ENCODE measurements around the gene MAGI1.

DNA sequence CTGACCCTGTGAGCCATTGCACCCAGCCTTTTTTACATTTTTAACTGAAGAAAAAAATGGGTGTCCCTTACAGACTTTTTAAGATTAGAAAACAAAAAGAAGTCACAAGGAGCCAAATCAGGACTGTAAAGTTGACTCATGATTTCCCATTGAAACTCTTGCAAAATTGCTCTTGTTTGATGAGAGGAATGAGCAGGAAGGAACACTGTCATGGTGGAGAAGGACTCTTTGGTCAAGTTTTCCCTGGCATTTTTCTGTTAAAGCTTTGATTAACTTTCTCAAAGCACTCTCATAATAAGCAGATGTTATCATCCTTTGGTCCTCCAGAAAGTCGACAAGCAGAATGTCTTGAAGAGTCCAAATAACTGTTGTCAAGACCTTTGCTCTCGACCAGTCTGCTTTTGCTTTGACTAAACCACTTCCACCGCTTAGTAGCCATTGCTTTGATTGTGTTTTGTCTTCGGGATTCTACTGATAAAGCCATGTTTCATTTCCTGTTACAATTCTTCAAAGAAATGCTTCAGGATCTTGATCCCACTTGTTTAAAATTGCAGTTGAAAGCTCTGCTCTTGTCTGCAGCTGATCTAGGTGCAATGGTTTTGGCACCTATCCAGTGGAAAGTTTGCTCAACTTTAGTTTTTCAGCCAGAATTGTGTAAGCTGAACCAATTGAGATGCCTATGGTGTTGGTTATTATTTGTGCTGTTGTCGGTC is 369.4 kb downstream of the MAGI1 start:
- TF ChIP-seq MXI1 (IDR thresholded peaks at IDR 0.05; ENCODE audit: low read depth, low read length) (no peak), POLR2AphosphoS5 (IDR thresholded peaks at IDR 0.05; ENCODE audit: low read depth, low read length) (no peak), EP300 (IDR thresholded peaks at IDR 0.05; ENCODE audit: borderline replicate concordance in 1 of 2, low read depth in 1 of 2, low read length in 1 of 2) (no peak), TAF1 (IDR thresholded peaks at IDR 0.05; ENCODE audit: borderline replicate concordance, low read depth, low read length) (no peak), RAD21 (IDR thresholded peaks at IDR 0.05; ENCODE audit: low read length) (no peak)
- TF ChIP-seq, protein P1, sequence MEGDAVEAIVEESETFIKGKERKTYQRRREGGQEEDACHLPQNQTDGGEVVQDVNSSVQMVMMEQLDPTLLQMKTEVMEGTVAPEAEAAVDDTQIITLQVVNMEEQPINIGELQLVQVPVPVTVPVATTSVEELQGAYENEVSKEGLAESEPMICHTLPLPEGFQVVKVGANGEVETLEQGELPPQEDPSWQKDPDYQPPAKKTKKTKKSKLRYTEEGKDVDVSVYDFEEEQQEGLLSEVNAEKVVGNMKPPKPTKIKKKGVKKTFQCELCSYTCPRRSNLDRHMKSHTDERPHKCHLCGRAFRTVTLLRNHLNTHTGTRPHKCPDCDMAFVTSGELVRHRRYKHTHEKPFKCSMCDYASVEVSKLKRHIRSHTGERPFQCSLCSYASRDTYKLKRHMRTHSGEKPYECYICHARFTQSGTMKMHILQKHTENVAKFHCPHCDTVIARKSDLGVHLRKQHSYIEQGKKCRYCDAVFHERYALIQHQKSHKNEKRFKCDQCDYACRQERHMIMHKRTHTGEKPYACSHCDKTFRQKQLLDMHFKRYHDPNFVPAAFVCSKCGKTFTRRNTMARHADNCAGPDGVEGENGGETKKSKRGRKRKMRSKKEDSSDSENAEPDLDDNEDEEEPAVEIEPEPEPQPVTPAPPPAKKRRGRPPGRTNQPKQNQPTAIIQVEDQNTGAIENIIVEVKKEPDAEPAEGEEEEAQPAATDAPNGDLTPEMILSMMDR (IDR thresholded peaks at IDR 0.05): no peak

All from SK-N-SH (cell line).